GM12872 (cell line): ENCODE results near the gene PAPSS1.

ENCODE experiments used
- CTCF ChIP-seq: IDR thresholded peaks from 3 replicates; pipeline ENCODE4 v1.5.1; 2011; ENCODE audit warnings: low read depth, mild to moderate bottlenecking, low read length, moderate library complexity; ENCODE audit not compliant: insufficient read depth

PAPSS1 gene

GRCh38 chr4:107719922-107720722 is at the start of gene PAPSS1:
Gene PAPSS1, minus strand, starts transcription at chr4:107720234. Its CDS starts 55 bp downstream, at chr4:107720179.
- no peak for TF ChIP-seq CTCF

- TF ChIP-seq CTCF: no peak
These were observed 40.4 kb upstream of the PAPSS1 start for GRCh38 chr4:107760281-107760947.

GRCh38 chr4:107757864-107758476 is 37.9 kb upstream of the PAPSS1 start:
- TF ChIP-seq CTCF: 0 out of 3 replicates have a peak, but pooled peaks have one; percentile 29

GRCh38 chr4:107757283-107757682 is 37.2 kb upstream of the PAPSS1 start:
- TF ChIP-seq CTCF: no peak

- TF ChIP-seq CTCF: no peak
These were observed 35.9 kb upstream of the PAPSS1 start for GRCh38 chr4:107755841-107756356.

GRCh38 chr4:107751670-107752069 is 31.6 kb upstream of the PAPSS1 start:
- no peak for TF ChIP-seq CTCF
